ENCODE data around the gene ATP5F1A.
A peak's percentile ranks its signal among the peaks of the same experiment; 100 is the strongest.
"Not testable (repeated sequence)": the region's sequence is repeated elsewhere in the genome, so short reads cannot be mapped to it uniquely, and the experiment has no call there.

Gene ATP5F1A

DNA sequence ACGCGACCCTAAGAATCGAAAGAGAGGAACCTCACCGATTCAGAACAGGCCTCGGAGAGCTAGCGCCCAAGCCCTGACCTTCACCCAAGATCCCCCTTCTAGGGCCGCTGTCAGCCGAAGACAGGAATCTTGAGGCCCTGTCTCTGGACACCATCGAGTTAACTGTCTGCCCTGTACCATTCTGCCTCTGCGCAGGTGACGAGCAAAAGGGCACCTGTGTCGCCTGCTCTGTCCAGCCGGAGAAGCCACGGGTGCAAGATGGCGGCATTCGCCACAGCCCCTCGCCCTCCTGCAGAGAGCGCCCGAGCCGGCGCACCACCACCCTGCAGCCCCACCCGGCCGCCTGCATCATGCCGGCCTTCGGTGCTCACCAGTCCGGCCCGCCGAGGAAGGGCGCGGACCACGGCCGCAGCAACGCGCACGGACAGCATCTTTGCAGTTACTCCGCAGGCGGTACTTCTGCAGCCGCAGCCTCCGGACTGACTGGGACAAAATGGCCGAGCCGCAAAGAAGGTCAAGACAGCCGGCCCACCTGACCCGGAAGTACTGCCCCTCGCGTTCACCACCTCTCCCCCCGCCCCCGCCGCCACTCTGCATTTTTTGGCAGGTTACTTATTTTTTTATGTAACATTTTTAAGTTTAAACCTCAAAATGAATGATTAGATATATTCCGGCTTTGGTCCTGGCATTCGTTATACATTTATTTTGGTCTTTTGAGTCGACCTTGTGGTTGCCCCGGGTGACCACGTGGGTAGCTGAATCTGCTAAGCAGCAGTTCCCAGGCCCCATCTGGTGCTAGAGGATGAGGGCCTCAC lies at the start of gene ATP5F1A:
Gene ATP5F1A (minus strand): TSS at position 496 of the 815 bp plus-strand sequence. CDS start 65 bp downstream, at position 431.
- peak within 1 kb of the TSS; percentile 76 for H3K4me3 ChIP-seq (ENCODE audit: control insufficient read depth, low read depth, low read length)
- no peak for DNase-seq (ENCODE audit: low read depth)
- TF ChIP-seq, protein P1, sequence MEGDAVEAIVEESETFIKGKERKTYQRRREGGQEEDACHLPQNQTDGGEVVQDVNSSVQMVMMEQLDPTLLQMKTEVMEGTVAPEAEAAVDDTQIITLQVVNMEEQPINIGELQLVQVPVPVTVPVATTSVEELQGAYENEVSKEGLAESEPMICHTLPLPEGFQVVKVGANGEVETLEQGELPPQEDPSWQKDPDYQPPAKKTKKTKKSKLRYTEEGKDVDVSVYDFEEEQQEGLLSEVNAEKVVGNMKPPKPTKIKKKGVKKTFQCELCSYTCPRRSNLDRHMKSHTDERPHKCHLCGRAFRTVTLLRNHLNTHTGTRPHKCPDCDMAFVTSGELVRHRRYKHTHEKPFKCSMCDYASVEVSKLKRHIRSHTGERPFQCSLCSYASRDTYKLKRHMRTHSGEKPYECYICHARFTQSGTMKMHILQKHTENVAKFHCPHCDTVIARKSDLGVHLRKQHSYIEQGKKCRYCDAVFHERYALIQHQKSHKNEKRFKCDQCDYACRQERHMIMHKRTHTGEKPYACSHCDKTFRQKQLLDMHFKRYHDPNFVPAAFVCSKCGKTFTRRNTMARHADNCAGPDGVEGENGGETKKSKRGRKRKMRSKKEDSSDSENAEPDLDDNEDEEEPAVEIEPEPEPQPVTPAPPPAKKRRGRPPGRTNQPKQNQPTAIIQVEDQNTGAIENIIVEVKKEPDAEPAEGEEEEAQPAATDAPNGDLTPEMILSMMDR (IDR thresholded peaks at IDR 0.05; ENCODE audit: control insufficient read depth, insufficient read depth, low read depth, low read length, missing control alignments) = no peak

- no peak overlapping the region for H3K4me3 ChIP-seq (ENCODE audit: control insufficient read depth, low read depth, low read length)
- TF ChIP-seq, protein P1 (IDR thresholded peaks at IDR 0.05; ENCODE audit: control insufficient read depth, insufficient read depth, low read depth, low read length, missing control alignments) = no peak
- no peak for DNase-seq (ENCODE audit: low read depth)
Observed at GRCh38 chr18:46141199-46141598, 43.1 kb upstream of the ATP5F1A start.

DNA sequence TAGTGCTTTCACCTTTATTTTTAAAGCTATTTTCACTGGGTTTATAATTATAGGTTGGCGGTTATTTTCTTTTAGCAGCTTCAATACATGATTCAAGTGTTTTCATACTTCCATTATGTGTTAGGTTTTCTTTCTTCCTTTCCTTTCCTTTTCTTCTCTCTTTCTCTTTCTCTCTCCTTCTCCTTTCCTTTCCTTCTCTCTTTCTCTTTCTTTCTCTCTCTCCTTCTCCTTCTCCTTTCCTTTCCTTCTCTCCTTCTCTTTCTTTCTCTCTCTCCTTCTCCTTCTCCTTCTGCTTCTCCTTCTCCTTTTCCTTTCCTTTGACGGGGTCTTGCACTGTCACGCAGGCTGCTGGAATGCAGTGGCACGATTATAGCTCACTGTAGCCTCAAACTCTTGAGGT lies 42.1 kb upstream of the ATP5F1A start:
- no peak for DNase-seq (ENCODE audit: low read depth)
- TF ChIP-seq, protein P1 (IDR thresholded peaks at IDR 0.05; ENCODE audit: control insufficient read depth, insufficient read depth, low read depth, low read length, missing control alignments) = no peak

GRCh38 chr18:46134920-46135675 lies 37.0 kb upstream of the ATP5F1A start:
- no peak for DNase-seq (ENCODE audit: low read depth)
- TF ChIP-seq, protein P1 (IDR thresholded peaks at IDR 0.05; ENCODE audit: control insufficient read depth, insufficient read depth, low read depth, low read length, missing control alignments) = no peak
- no peak overlapping the region for H3K4me3 ChIP-seq (ENCODE audit: control insufficient read depth, low read depth, low read length)

More for the DNA sequence above, 42.1 kb upstream of the ATP5F1A start:
- no peak overlapping the region for H3K4me3 ChIP-seq (ENCODE audit: control insufficient read depth, low read depth, low read length)

- TF ChIP-seq, protein P1 (IDR thresholded peaks at IDR 0.05; ENCODE audit: control insufficient read depth, insufficient read depth, low read depth, low read length, missing control alignments) = no peak
- H3K4me3 ChIP-seq (ENCODE audit: control insufficient read depth, low read depth, low read length) = no peak overlapping the region
- no peak for DNase-seq (ENCODE audit: low read depth)
Observed at GRCh38 chr18:46133534-46133933, 35.4 kb upstream of the ATP5F1A start.

DNA sequence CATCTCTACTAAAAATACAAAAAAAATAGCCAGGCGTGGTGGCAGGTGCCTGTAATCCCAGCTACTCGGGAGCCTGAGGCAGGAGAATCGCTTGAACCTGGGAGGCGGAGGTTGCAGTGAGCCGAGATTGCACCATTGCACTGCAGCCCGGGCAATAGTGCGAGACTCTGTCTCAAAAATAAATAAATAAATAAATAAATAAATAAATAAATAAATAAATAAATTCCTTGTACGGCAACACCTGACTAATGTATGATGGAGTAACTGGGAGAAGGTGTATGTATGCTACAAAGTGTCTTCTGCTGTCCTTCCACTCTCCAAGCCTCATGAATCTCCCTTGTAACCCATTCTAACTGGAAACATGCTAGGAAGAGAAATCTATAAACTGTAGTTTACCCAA lies 32.5 kb upstream of the ATP5F1A start:
- not testable (repeated sequence) for DNase-seq (ENCODE audit: low read depth); H3K4me3 ChIP-seq (ENCODE audit: control insufficient read depth, low read depth, low read length)

DNA sequence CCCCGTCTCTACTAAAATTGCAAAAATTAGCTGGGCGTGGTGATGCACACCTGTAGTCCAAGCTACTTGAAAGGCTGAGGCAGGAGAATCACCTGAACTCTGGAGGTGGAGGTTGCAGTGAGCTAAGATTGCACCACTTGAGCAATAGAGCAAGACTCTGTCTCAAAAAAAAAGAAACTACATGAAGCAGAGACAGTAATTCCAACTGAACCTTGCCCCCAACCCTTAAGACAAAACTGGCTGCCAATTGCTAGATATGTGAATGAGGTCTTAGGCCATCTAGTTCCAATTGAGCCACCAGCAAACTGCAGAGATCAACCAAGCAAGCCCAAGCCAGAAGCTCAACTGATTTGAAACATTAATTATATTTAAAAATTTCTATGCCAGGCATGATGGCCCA lies 32.0 kb upstream of the ATP5F1A start:
- no peak for DNase-seq (ENCODE audit: low read depth)
- no peak overlapping the region for H3K4me3 ChIP-seq (ENCODE audit: control insufficient read depth, low read depth, low read length)
- TF ChIP-seq, protein P1 (IDR thresholded peaks at IDR 0.05; ENCODE audit: control insufficient read depth, insufficient read depth, low read depth, low read length, missing control alignments) = no peak

- not testable (repeated sequence) for H3K4me3 ChIP-seq (ENCODE audit: control insufficient read depth, low read depth, low read length); DNase-seq (ENCODE audit: low read depth)
Observed at GRCh38 chr18:46126625-46127024, 28.5 kb upstream of the ATP5F1A start.

Data from AG09309 (cell line).